DOHH2 (cell line): ENCODE data around the gene CEMIP.

Source experiments
- EZH2phosphoT487 ChIP-seq: fragments of 200-600 bp; sonication (generic); IDR thresholded peaks from 2 replicates; pipeline ENCODE4 v1.6.1; 2017; ENCODE audit warnings: borderline replicate concordance, mild to moderate bottlenecking, antibody characterized with exemption, low read length, moderate library complexity, mixed read lengths
- TF ChIP-seq, protein P1 (sequence below): fragments of 200-600 bp; sonication (generic); IDR thresholded peaks from one replicate; pipeline ENCODE4 v1.5.1; 2014; ENCODE audit warnings: antibody characterized with exemption, mild to moderate bottlenecking, low read depth, low read length; ENCODE audit not compliant: poor library complexity, severe bottlenecking

DNA sequence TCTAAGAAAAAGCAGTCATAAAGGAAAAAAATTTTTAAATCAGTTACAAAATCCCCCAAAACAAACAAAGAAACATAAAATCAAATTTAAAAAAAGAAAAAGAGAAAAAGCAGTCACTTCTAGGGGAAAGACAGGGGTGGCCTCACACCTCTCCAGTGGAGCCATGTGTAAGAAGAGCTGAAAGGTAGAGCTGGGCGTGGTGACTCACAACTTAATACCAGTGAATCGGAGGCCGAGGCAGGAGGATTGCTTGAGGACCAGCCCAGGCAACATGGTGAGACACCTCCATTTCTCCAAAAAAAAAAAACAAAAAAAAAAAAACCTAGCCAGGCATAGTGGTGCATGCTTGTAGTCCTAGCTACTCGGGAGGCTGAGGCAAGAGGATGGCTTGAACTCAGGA, 195.7 kb downstream of the CEMIP start:
- TF ChIP-seq, protein P1, sequence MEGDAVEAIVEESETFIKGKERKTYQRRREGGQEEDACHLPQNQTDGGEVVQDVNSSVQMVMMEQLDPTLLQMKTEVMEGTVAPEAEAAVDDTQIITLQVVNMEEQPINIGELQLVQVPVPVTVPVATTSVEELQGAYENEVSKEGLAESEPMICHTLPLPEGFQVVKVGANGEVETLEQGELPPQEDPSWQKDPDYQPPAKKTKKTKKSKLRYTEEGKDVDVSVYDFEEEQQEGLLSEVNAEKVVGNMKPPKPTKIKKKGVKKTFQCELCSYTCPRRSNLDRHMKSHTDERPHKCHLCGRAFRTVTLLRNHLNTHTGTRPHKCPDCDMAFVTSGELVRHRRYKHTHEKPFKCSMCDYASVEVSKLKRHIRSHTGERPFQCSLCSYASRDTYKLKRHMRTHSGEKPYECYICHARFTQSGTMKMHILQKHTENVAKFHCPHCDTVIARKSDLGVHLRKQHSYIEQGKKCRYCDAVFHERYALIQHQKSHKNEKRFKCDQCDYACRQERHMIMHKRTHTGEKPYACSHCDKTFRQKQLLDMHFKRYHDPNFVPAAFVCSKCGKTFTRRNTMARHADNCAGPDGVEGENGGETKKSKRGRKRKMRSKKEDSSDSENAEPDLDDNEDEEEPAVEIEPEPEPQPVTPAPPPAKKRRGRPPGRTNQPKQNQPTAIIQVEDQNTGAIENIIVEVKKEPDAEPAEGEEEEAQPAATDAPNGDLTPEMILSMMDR = no peak
- TF ChIP-seq EZH2phosphoT487 = no peak
